AG10803 (cell line): ENCODE data around the gene MAP4K2.

Source experiments
- DNase-seq: peaks from one replicate; pipeline ENCODE4 v3.0.0; 2010; ENCODE audit warnings: low read depth
- H3K4me3 ChIP-seq: 2 replicates; pipeline ENCODE4 v1.5.1; 2011; ENCODE audit warnings: mild to moderate bottlenecking, low read length, control low read depth
- CTCF ChIP-seq: conservative IDR thresholded peaks from 2 replicates; pipeline ENCODE4 v1.5.1; 2011; ENCODE audit warnings: mild to moderate bottlenecking, low read length, control low read depth, inconsistent platforms

MAP4K2 gene

GRCh38 chr11:64831411-64831891, 28.4 kb upstream of the MAP4K2 start:
- DNase-seq: no peak
- no peak for TF ChIP-seq CTCF

GRCh38 chr11:64829536-64830251, 26.7 kb upstream of the MAP4K2 start:
- TF ChIP-seq CTCF: no peak

More at GRCh38 chr11:64831411-64831891, 28.4 kb upstream of the MAP4K2 start:
- no peak overlapping the region for H3K4me3 ChIP-seq

GRCh38 chr11:64827451-64827839, 24.4 kb upstream of the MAP4K2 start:
- no peak for TF ChIP-seq CTCF

More at GRCh38 chr11:64829536-64830251, 26.7 kb upstream of the MAP4K2 start:
- DNase-seq: no peak
- H3K4me3 ChIP-seq: no peak overlapping the region

GRCh38 chr11:64826578-64827450, 23.8 kb upstream of the MAP4K2 start:
- no peak overlapping the region for H3K4me3 ChIP-seq
- TF ChIP-seq CTCF: no peak
- no peak for DNase-seq

More at GRCh38 chr11:64827451-64827839, 24.4 kb upstream of the MAP4K2 start:
- no peak overlapping the region for H3K4me3 ChIP-seq
- no peak for DNase-seq

GRCh38 chr11:64826062-64826461, 23.0 kb upstream of the MAP4K2 start:
- TF ChIP-seq CTCF: no peak
- no peak for DNase-seq
- no peak overlapping the region for H3K4me3 ChIP-seq

- DNase-seq: no peak
- TF ChIP-seq CTCF: no peak
- H3K4me3 ChIP-seq: no peak overlapping the region
These were observed 20.6 kb upstream of the MAP4K2 start for GRCh38 chr11:64823568-64824119.
